Measurements from ENCODE around the gene HSPB6. TPM values are rescaled to one million over a fixed set of nuclear protein-coding genes. Genes with fewer than 3 reads are reported as not detected.

The HSPB6 gene
- total RNA-seq, 1 donor from 2014 or later, result 0.49 TPM

- Mint-ChIP-seq H3K9me3 (ENCODE audit: unreplicated experiment) (peaks cover 3% of the 10 kb centered on the region), H3K4me3 (ENCODE audit: unreplicated experiment) (no peak overlapping the region)
Observed at GRCh38 chr19:35789195-35789977, 32.6 kb upstream of the HSPB6 start.

GRCh38 chr19:35788205-35788960 is 31.6 kb upstream of the HSPB6 start:
- no peak for TF ChIP-seq CTCF (IDR thresholded peaks at IDR 0.05; ENCODE audit: partially characterized antibody, unreplicated experiment)
- Mint-ChIP-seq H3K9me3 (ENCODE audit: unreplicated experiment) (peaks cover 4% of the 10 kb centered on the region), H3K36me3 (ENCODE audit: unreplicated experiment) (peaks cover 5% of the 10 kb centered on the region), H3K27ac (ENCODE audit: unreplicated experiment) (no peak overlapping the region), H3K27me3 (ENCODE audit: unreplicated experiment) (peaks cover 6% of the 10 kb centered on the region), H3K4me3 (ENCODE audit: unreplicated experiment) (no peak overlapping the region), H3K4me1 (ENCODE audit: low read depth, unreplicated experiment) (peaks cover 3% of the 10 kb centered on the region)
- no peak for DNase-seq

More at GRCh38 chr19:35789195-35789977, 32.6 kb upstream of the HSPB6 start:
- Mint-ChIP-seq H3K36me3 (ENCODE audit: unreplicated experiment) (peaks cover 5% of the 10 kb centered on the region), H3K27ac (ENCODE audit: unreplicated experiment) (no peak overlapping the region), H3K4me1 (ENCODE audit: low read depth, unreplicated experiment) (peaks cover 3% of the 10 kb centered on the region), H3K27me3 (ENCODE audit: unreplicated experiment) (peaks cover 4% of the 10 kb centered on the region)
- no peak for DNase-seq
- no peak for TF ChIP-seq CTCF (IDR thresholded peaks at IDR 0.05; ENCODE audit: partially characterized antibody, unreplicated experiment)

- DNase-seq, result no peak
- peaks cover 6% of the 10 kb centered on the region for H3K4me1 Mint-ChIP-seq (ENCODE audit: low read depth, unreplicated experiment)
- H3K27ac Mint-ChIP-seq (ENCODE audit: unreplicated experiment), result no peak overlapping the region
- H3K36me3 Mint-ChIP-seq (ENCODE audit: unreplicated experiment), result peaks cover 5% of the 10 kb centered on the region
- no peak overlapping the region for H3K4me3 Mint-ChIP-seq (ENCODE audit: unreplicated experiment)
- H3K27me3 Mint-ChIP-seq (ENCODE audit: unreplicated experiment), result peaks cover 10% of the 10 kb centered on the region
- TF ChIP-seq CTCF (IDR thresholded peaks at IDR 0.05; ENCODE audit: partially characterized antibody, unreplicated experiment), result no peak
- peaks cover 7% of the 10 kb centered on the region for H3K9me3 Mint-ChIP-seq (ENCODE audit: unreplicated experiment)
Observed at GRCh38 chr19:35787227-35787799, 30.5 kb upstream of the HSPB6 start.

GRCh38 chr19:35786299-35787160 is 29.7 kb upstream of the HSPB6 start:
- no peak for DNase-seq
- peak overlapping the region; percentile 46 for H3K4me3 Mint-ChIP-seq (ENCODE audit: unreplicated experiment)
- H3K27me3 Mint-ChIP-seq (ENCODE audit: unreplicated experiment), result peaks cover 10% of the 10 kb centered on the region
- H3K4me1 Mint-ChIP-seq (ENCODE audit: low read depth, unreplicated experiment), result peaks cover 6% of the 10 kb centered on the region
- H3K9me3 Mint-ChIP-seq (ENCODE audit: unreplicated experiment), result peaks cover 7% of the 10 kb centered on the region
- no peak for TF ChIP-seq CTCF (IDR thresholded peaks at IDR 0.05; ENCODE audit: partially characterized antibody, unreplicated experiment)
- H3K27ac Mint-ChIP-seq (ENCODE audit: unreplicated experiment), result no peak overlapping the region
- peaks cover 5% of the 10 kb centered on the region for H3K36me3 Mint-ChIP-seq (ENCODE audit: unreplicated experiment)

Measured in glutamatergic neuron (in vitro differentiated cells).